GM12878 (cell line): ENCODE data around the gene PEF1. TPM values are rescaled to one million over a fixed set of nuclear protein-coding genes. Genes with fewer than 3 reads are reported as not detected.

Experiments
- ATAC-seq: fragments of 200-7000 bp; cut with Tn5 transposase; 3 replicates; pipeline ENCODE4 v1.9.1; 2020; ENCODE audit warnings: mild to moderate bottlenecking, moderate library complexity
- BruUV-seq: library from RNA; stranded (reverse); fragments of 400-500 nt; replicated peaks from 2 replicates; lab custom pipeline; 2021; lab: Mats Ljungman, UMichigan
- CTCF ChIA-PET: fragments of 300-600 bp; sonication (Branson Sonifier 250); formaldehyde crosslinking; extraction: SDS; loops from one replicate; lab custom pipeline; 2021; ENCODE audit warnings: inconsistent platforms; lab: Yijun Ruan, JAX
- POLR2A ChIA-PET: fragments of 350-600 bp; formaldehyde crosslinking; extraction: SDS; loops from one replicate; lab custom pipeline; 2021; ENCODE audit warnings: inconsistent platforms; lab: Charles Lee
- RAD21 ChIA-PET: fragments of 300-600 bp; sonication (Branson Sonifier 250); formaldehyde crosslinking; loops from one replicate; lab custom pipeline; 2023; ENCODE audit warnings: antibody characterized with exemption; ENCODE audit not compliant: unreplicated experiment; lab: Charles Lee
- SMC1A ChIA-PET: fragments of 300-600 bp; sonication (Branson Sonifier 250); formaldehyde crosslinking; loops from one replicate; lab custom pipeline; 2023; ENCODE audit not compliant: unreplicated experiment, uncharacterized antibody; lab: Charles Lee
- DNase-seq: peaks from one replicate; pipeline ENCODE4 v3.0.0-alpha.2; 2011; ENCODE audit warnings: low read depth, low spot score
- FAIRE-seq: peaks from 3 replicates; lab custom pipeline; 2011; peaks lifted over from hg19 to GRCh38; lab: Jason Lieb, UNC
- H2AFZ ChIP-seq: 2 replicates; pipeline ENCODE4 v1.6.0; 2011; ENCODE audit warnings: low read depth, low read length, control low read depth; ENCODE audit not compliant: control insufficient read depth
- H3K27ac ChIP-seq: 2 replicates; pipeline ENCODE4 v1.5.1; 2011; ENCODE audit warnings: control low read depth; ENCODE audit not compliant: control insufficient read depth, insufficient read depth
- H3K27me3 ChIP-seq, 2 experiments: replicated peaks in 1 of 2; 2 replicates each; pipeline versions ENCODE4 v1.6.0 to v1.6.1; 2011; ENCODE audit warnings: low read length in 1 of 2; ENCODE audit not compliant: control insufficient read depth in 2 of 2, insufficient read depth in 2 of 2
- H3K36me3 ChIP-seq, 2 experiments: 2 replicates each; pipeline ENCODE4 v1.5.1; 2011; ENCODE audit warnings: low read length in 1 of 2; ENCODE audit not compliant: control insufficient read depth in 2 of 2, insufficient read depth in 2 of 2
- H3K4me1 ChIP-seq: 2 replicates; pipeline ENCODE4 v1.6.1; 2011; ENCODE audit warnings: mild to moderate bottlenecking, low read length, moderate library complexity, mixed read lengths; ENCODE audit not compliant: control insufficient read depth, insufficient read depth
- H3K4me2 ChIP-seq: 2 replicates; pipeline ENCODE4 v1.6.0; 2011; ENCODE audit warnings: control low read depth; ENCODE audit not compliant: control insufficient read depth, insufficient read depth
- H3K4me3 ChIP-seq: fragments of 200-600 bp; sonication (generic); 2 replicates; pipeline ENCODE4 v1.5.1; 2016
- H3K79me2 ChIP-seq: 2 replicates; pipeline ENCODE4 v1.6.0; 2011; ENCODE audit warnings: low read length; ENCODE audit not compliant: control insufficient read depth, insufficient read depth
- H3K9ac ChIP-seq: 2 replicates; pipeline ENCODE4 v1.8.0; 2011; ENCODE audit warnings: low read length, control low read depth, mixed read lengths; ENCODE audit not compliant: control insufficient read depth, insufficient read depth
- H3K9me3 ChIP-seq: replicated peaks from 3 replicates; pipeline ENCODE4 v1.5.1; 2011; ENCODE audit warnings: mild to moderate bottlenecking, low read length; ENCODE audit not compliant: control insufficient read depth, insufficient read depth
- H4K20me1 ChIP-seq: 2 replicates; pipeline ENCODE4 v1.6.0; 2011; ENCODE audit not compliant: control insufficient read depth, insufficient read depth
- BACH1 ChIP-seq: fragments of 450-650 bp; IDR thresholded peaks from 2 replicates; pipeline ENCODE4 v1.6.1; 2017; ENCODE audit warnings: mild to moderate bottlenecking, borderline replicate concordance
- EP300 ChIP-seq, 2 experiments: fragments of 150-350 bp in 1 of 2; IDR thresholded peaks; 2 replicates each; pipeline ENCODE4 v1.6.1; 2011 to 2012; ENCODE audit warnings: low read depth in 2 of 2, low read length in 2 of 2, borderline replicate concordance in 1 of 2, improper control_type of control experiment in 1 of 2, inconsistent platforms in 1 of 2; ENCODE audit not compliant: control insufficient read depth in 1 of 2
- IKZF1 ChIP-seq: fragments of 450-650 bp; conservative IDR thresholded peaks from 2 replicates; pipeline ENCODE4 v1.6.1; 2017; ENCODE audit warnings: antibody characterized with exemption, mild to moderate bottlenecking
- NR2C2 ChIP-seq: IDR thresholded peaks from 2 replicates; pipeline ENCODE4 v1.6.1; 2011; ENCODE audit warnings: borderline replicate concordance, low read depth; ENCODE audit not compliant: control insufficient read depth, insufficient read length
- RAD21 ChIP-seq: IDR thresholded peaks from 2 replicates; pipeline ENCODE4 v1.6.1; 2011; ENCODE audit warnings: mild to moderate bottlenecking, low read depth, low read length, moderate library complexity; ENCODE audit not compliant: insufficient read depth
- SMC3 ChIP-seq: IDR thresholded peaks from 2 replicates; pipeline ENCODE4 v1.6.1; 2011; ENCODE audit warnings: low read length, improper control_type of control experiment, borderline replicate concordance
- TAF1 ChIP-seq: IDR thresholded peaks from 2 replicates; pipeline ENCODE4 v1.6.1; 2011; ENCODE audit warnings: mild to moderate bottlenecking, low read depth, low read length, borderline replicate concordance
- WRNIP1 ChIP-seq: IDR thresholded peaks from 2 replicates; pipeline ENCODE4 v1.6.1; 2011; ENCODE audit warnings: low read depth, low read length, improper control_type of control experiment, borderline replicate concordance
- ZNF207 ChIP-seq: fragments of 450-650 bp; IDR thresholded peaks from 2 replicates; pipeline ENCODE4 v1.6.1; 2014; ENCODE audit warnings: antibody characterized with exemption, mild to moderate bottlenecking, borderline replicate concordance
- WGBS: methylation state at CpG from one replicate; pipeline ENCODE4 v1.1.6; 2016; ENCODE audit warnings: low lambda C conversion rate; ENCODE audit not compliant: insufficient replicate concordance, insufficient coverage; ENCODE audit errors: missing lambda C conversion rate; 5-methylcytosine and 5-hydroxymethylcytosine counted together
- in situ Hi-C: fragments of 300-500 bp; cut with MboI; formaldehyde crosslinking; loops from 9 replicates; pipeline ENCODE4 v1.14.3; 2018; ENCODE audit warnings: mixed read lengths
- intact Hi-C: fragments of 100-400 bp; cut with micrococcal nuclease; formaldehyde crosslinking; loops from one replicate; pipeline ENCODE4 v1.14.2; 2022; ENCODE audit not compliant: unreplicated experiment
- polyA plus RNA-seq, 11 experiments: library from polyadenylated mRNA; depleted of rRNA in 4 of 11; unstranded in 6 of 11; stranded (reverse) in 5 of 11; fragments of >200 nt; fragmentation: Nextera tagmentation in 4 of 11; fragmentation: Illumina TruSeq in 1 of 11; extraction: Ambion mirVana in 4 of 11; extraction: Trizol in 1 of 11; gene quantifications; 1 replicate in 1 of 11; 2 replicates in 10 of 11; pipeline versions ENCODE4 v1.2.1 to v1.2.3, GENCODE V29; 2011 to 2016; ENCODE audit warnings: inconsistent platforms in 2 of 11, missing spikeins in 2 of 11, low read depth in 1 of 11
- total RNA-seq, 4 experiments: library from RNA; depleted of rRNA in 3 of 4; stranded (reverse); fragments of >200 nt in 3 of 4; fragmentation: Illumina TruSeq in 1 of 4; extraction: Trizol in 1 of 4; gene quantifications; 2 replicates each; pipeline versions ENCODE4 v1.2.1 to v1.2.3, GENCODE V29; 2013 to 2021
- TF ChIP-seq, protein P1 (sequence below): IDR thresholded peaks from 2 replicates; pipeline ENCODE4 v1.6.1; 2012; ENCODE audit warnings: low read depth, low read length, improper control_type of control experiment
- TF ChIP-seq, protein P2 (sequence below): fragments of 450-650 bp; IDR thresholded peaks from 2 replicates; pipeline ENCODE4 v1.6.1; 2018; ENCODE audit warnings: mild to moderate bottlenecking, low read depth, moderate library complexity; ENCODE audit not compliant: partially characterized antibody
- TF ChIP-seq, protein P3 (sequence below): IDR thresholded peaks from 2 replicates; pipeline ENCODE4 v1.6.1; 2012; ENCODE audit warnings: low read depth, low read length, improper control_type of control experiment
- TF ChIP-seq, protein P4 (sequence below), 3 experiments: IDR thresholded peaks in 2 of 3; conservative IDR thresholded peaks in 1 of 3; 2 replicates each; pipeline ENCODE4 v1.5.1; 2011; ENCODE audit warnings: low read depth in 3 of 3, low read length in 3 of 3, mild to moderate bottlenecking in 3 of 3, control low read depth in 2 of 3, moderate library complexity in 2 of 3, inconsistent platforms in 1 of 3, mixed read lengths in 1 of 3; ENCODE audit not compliant: control insufficient read depth in 2 of 3, insufficient read depth in 1 of 3; ENCODE audit errors: extremely low read depth in 1 of 3
- TF ChIP-seq, protein P5 (sequence below): IDR thresholded peaks from 2 replicates; pipeline ENCODE4 v1.6.1; 2011; ENCODE audit warnings: low read depth, mild to moderate bottlenecking, low read length, moderate library complexity, borderline replicate concordance; ENCODE audit errors: extremely low read depth

PEF1 gene
- total and polyA plus RNA-seq, 10 of the 15 experiments (the other 5 are each of a cell fraction or from before 2014, with no cell fraction given): 27.1 to 107 (median 79.0) TPM

DNA sequence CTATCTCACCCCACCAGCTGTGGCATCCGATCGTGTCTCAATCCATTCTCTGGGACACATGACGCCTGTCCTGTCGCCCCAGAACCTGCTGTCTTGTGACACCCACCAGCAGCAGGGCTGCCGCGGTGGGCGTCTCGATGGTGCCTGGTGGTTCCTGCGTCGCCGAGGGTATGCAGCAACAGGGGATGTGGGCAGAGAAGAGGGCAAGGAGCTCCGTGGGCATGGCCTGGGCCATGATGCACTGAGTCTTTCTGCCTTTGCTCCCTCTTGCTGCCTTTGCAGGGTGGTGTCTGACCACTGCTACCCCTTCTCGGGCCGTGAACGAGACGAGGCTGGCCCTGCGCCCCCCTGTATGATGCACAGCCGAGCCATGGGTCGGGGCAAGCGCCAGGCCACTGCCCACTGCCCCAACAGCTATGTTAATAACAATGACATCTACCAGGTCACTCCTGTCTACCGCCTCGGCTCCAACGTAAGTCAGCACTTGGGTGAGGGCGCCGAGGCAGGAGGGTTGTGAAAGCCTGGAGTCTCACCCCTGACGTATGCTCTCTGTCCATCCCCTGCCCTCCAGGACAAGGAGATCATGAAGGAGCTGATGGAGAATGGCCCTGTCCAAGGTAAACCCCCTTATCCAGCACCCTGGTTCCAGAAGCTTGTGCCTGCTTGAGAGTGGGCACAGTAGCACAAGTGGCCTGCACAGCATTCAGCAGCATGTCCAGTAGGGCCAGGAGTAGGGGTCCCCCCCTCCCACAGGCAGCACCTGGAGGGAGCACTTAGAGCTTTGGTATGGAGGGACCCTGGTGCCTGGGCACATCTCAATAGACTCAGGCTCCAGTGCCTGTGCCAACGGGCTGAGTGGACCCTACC lies 59.6 kb downstream of the PEF1 start:
- no peaks in the 10 kb centered on the region for H3K79me2 ChIP-seq
- H3K36me3 ChIP-seq: no peaks in the 10 kb centered on the region
- no peak for ATAC-seq
- no peak overlapping the region for H3K4me3 ChIP-seq
- H3K27ac ChIP-seq: no peak overlapping the region
- 35% methylated on average over 27 of the region's 27 CpGs for WGBS
- BruUV-seq: no TSS peak
- CTCF ChIA-PET: interaction anchor here (1.0 kb wide), 1 partner anchor 22 kb away, joined by 3 read pairs; no protein-coding TSS in a partner anchor
- no peak for DNase-seq
- POLR2A ChIA-PET: interaction anchor here (0.8 kb wide), 1 partner anchor 8 kb away, joined by 4 read pairs; no protein-coding TSS in a partner anchor
- H3K4me2 ChIP-seq: no peak overlapping the region
- intact Hi-C loops: no loop called here
- H3K4me1 ChIP-seq: no peaks in the 10 kb centered on the region
- no peaks in the 10 kb centered on the region; a peak in 1 of 4 replicates for H3K27me3 ChIP-seq
- SMC1A ChIA-PET: interaction anchor here (1.1 kb wide), 1 partner anchor 14 kb away, joined by 3 read pairs; no protein-coding TSS in a partner anchor
- RAD21 ChIA-PET: interaction anchor here (0.7 to 0.9 kb wide), 2 partner anchors 33 to 144 kb away, joined by 3 read pairs; no protein-coding TSS in a partner anchor
- H3K9me3 ChIP-seq: no peaks in the 10 kb centered on the region
- in situ Hi-C loops: no loop called here
- no peak overlapping the region for H3K9ac ChIP-seq
- H4K20me1 ChIP-seq: no peaks in the 10 kb centered on the region
- no peak overlapping the region for H2AFZ ChIP-seq
- FAIRE-seq: no peak
- no peak for TF ChIP-seq ZNF207
- TF ChIP-seq, protein P1, sequence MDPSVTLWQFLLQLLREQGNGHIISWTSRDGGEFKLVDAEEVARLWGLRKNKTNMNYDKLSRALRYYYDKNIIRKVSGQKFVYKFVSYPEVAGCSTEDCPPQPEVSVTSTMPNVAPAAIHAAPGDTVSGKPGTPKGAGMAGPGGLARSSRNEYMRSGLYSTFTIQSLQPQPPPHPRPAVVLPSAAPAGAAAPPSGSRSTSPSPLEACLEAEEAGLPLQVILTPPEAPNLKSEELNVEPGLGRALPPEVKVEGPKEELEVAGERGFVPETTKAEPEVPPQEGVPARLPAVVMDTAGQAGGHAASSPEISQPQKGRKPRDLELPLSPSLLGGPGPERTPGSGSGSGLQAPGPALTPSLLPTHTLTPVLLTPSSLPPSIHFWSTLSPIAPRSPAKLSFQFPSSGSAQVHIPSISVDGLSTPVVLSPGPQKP: no peak
- no peak for TF ChIP-seq WRNIP1
- no peak for TF ChIP-seq RAD21
- TF ChIP-seq TAF1: no peak
- TF ChIP-seq, protein P2, sequence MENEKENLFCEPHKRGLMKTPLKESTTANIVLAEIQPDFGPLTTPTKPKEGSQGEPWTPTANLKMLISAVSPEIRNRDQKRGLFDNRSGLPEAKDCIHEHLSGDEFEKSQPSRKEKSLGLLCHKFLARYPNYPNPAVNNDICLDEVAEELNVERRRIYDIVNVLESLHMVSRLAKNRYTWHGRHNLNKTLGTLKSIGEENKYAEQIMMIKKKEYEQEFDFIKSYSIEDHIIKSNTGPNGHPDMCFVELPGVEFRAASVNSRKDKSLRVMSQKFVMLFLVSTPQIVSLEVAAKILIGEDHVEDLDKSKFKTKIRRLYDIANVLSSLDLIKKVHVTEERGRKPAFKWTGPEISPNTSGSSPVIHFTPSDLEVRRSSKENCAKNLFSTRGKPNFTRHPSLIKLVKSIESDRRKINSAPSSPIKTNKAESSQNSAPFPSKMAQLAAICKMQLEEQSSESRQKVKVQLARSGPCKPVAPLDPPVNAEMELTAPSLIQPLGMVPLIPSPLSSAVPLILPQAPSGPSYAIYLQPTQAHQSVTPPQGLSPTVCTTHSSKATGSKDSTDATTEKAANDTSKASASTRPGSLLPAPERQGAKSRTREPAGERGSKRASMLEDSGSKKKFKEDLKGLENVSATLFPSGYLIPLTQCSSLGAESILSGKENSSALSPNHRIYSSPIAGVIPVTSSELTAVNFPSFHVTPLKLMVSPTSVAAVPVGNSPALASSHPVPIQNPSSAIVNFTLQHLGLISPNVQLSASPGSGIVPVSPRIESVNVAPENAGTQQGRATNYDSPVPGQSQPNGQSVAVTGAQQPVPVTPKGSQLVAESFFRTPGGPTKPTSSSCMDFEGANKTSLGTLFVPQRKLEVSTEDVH: no peak
- TF ChIP-seq SMC3: no peak
- TF ChIP-seq, protein P3, sequence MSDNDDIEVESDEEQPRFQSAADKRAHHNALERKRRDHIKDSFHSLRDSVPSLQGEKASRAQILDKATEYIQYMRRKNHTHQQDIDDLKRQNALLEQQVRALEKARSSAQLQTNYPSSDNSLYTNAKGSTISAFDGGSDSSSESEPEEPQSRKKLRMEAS: no peak
- TF ChIP-seq, protein P4, sequence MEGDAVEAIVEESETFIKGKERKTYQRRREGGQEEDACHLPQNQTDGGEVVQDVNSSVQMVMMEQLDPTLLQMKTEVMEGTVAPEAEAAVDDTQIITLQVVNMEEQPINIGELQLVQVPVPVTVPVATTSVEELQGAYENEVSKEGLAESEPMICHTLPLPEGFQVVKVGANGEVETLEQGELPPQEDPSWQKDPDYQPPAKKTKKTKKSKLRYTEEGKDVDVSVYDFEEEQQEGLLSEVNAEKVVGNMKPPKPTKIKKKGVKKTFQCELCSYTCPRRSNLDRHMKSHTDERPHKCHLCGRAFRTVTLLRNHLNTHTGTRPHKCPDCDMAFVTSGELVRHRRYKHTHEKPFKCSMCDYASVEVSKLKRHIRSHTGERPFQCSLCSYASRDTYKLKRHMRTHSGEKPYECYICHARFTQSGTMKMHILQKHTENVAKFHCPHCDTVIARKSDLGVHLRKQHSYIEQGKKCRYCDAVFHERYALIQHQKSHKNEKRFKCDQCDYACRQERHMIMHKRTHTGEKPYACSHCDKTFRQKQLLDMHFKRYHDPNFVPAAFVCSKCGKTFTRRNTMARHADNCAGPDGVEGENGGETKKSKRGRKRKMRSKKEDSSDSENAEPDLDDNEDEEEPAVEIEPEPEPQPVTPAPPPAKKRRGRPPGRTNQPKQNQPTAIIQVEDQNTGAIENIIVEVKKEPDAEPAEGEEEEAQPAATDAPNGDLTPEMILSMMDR (IDR thresholded peaks at IDR 0.05 in 2 of 3, conservative IDR thresholded peaks at IDR 0.05 in 1 of 3; ENCODE audit: control insufficient read depth in 2 of 3, extremely low read depth in 1 of 3, insufficient read depth in 1 of 3, low read depth in 3 of 3, low read length in 3 of 3): no peak
- TF ChIP-seq EP300 (IDR thresholded peaks at IDR 0.05; ENCODE audit: borderline replicate concordance in 1 of 2, control insufficient read depth in 1 of 2, low read depth in 2 of 2, low read length in 2 of 2): no peak
- TF ChIP-seq, protein P5, sequence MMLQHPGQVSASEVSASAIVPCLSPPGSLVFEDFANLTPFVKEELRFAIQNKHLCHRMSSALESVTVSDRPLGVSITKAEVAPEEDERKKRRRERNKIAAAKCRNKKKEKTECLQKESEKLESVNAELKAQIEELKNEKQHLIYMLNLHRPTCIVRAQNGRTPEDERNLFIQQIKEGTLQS: no peak
- TF ChIP-seq NR2C2: no peak
- no peak for TF ChIP-seq BACH1
- no peak for TF ChIP-seq IKZF1
